Ovary (tissue), 9 donors: Measurements from ENCODE around the gene BCAR3. TPM values are rescaled to one million over a fixed set of nuclear protein-coding genes. Genes with fewer than 3 reads are reported as not detected.

Source experiments
- DNase-seq, 5 donors: peaks; one replicate each; pipeline ENCODE4 v3.0.0-alpha.2; 2019 to 2020
- H3K27ac ChIP-seq, 2 donors: fragments of 200-600 bp; one replicate each; pipeline versions ENCODE4 v1.5.1 to v1.8.0; 2019 to 2022
- H3K27me3 ChIP-seq: fragments of 200-600 bp; one replicate; pipeline ENCODE4 v1.8.0; 2022
- H3K36me3 ChIP-seq: fragments of 200-600 bp; sonication (generic); one replicate; pipeline ENCODE4 v1.5.1; 2019
- H3K4me1 ChIP-seq: one replicate; pipeline ENCODE4 v1.8.1; 2013; ENCODE audit warnings: mild to moderate bottlenecking, moderate library complexity; ENCODE audit not compliant: insufficient read depth
- H3K4me3 ChIP-seq: fragments of 200-600 bp; sonication (generic); one replicate; pipeline ENCODE4 v1.5.1; 2017
- H3K9me3 ChIP-seq, 2 donors: fragments of 200-600 bp in 1 of 2; sonication (generic) in 1 of 2; one replicate each; pipeline versions ENCODE4 v1.5.1 to v1.8.1; 2013 to 2019; ENCODE audit warnings: mild to moderate bottlenecking in 1 of 2, moderate library complexity in 1 of 2
- CTCF ChIP-seq, 3 donors: fragments of 450-650 bp in 2 of 3; fragments of 200-600 bp in 1 of 3; IDR thresholded peaks; one replicate each; pipeline versions ENCODE4 v1.5.1 to v1.8.0; 2016 to 2022; ENCODE audit warnings: antibody characterized with exemption in 3 of 3, mild to moderate bottlenecking in 1 of 3
- EP300 ChIP-seq: sonication (generic); formaldehyde crosslinking; IDR thresholded peaks from one replicate; pipeline ENCODE4 v1.6.1; 2017; ENCODE audit warnings: antibody characterized with exemption
- POLR2A ChIP-seq: fragments of 450-650 bp; IDR thresholded peaks from one replicate; pipeline ENCODE4 v1.6.1; 2017; ENCODE audit warnings: antibody characterized with exemption, mild to moderate bottlenecking, moderate library complexity
- WGBS, 3 donors: extraction: QIAGEN DNeasy Blood & Tissue Kit in 1 of 3; methylation state at CpG; one replicate each; pipeline versions ENCODE4 v1.1.5 to v1.1.7; 2013 to 2017; 5-methylcytosine and 5-hydroxymethylcytosine counted together
- intact Hi-C, 4 donors: fragments of 100-400 bp; cut with DNase I; formaldehyde crosslinking; loops; one replicate each; pipeline versions ENCODE4 v1.11.0 to v1.15.1; 2022 to 2023
- polyA plus RNA-seq, 2 donors: library from polyadenylated mRNA; stranded (reverse); fragments of 200-250 nt in 1 of 2; fragments of 350-450 nt in 1 of 2; fragmentation: Illumina TruSeq in 1 of 2; extraction: RNeasy Lipid Tissue Mini Kit (QIAGEN cat#74804) in 1 of 2; gene quantifications; one replicate each; pipeline ENCODE4 v1.2.3, GENCODE V29; 2013 to 2014
- total RNA-seq, 7 donors: library from RNA; depleted of rRNA in 2 of 7; stranded (reverse); fragments of >200 nt in 2 of 7; fragmentation: NEBNext Ultra II Directional in 3 of 7; extraction: Animal tissue kit (Norgen Biotek cat#: 25700) in 3 of 7; gene quantifications; one replicate each; pipeline versions ENCODE4 v1.1.0 to v1.2.4, GENCODE V29; 2016 to 2023
- donor health status: DM: no; HTN: no; CAD: no; lungs with moderate emphysema.
- donor health status: DM: no; HTN: no; CAD: no.
- donor health status: Bipolar disorder and iron deficiency.
- donor health status: DM: yes; HTN: yes; CAD: no.
- donor health status: DM: no; HTN: no; CAD: no.
- donor health status: DM: yes; HTN: yes; CAD: no.

BCAR3 gene
- total and polyA plus RNA-seq, 9 donors = 13.8 to 30.8 (median 17.5) TPM

DNA sequence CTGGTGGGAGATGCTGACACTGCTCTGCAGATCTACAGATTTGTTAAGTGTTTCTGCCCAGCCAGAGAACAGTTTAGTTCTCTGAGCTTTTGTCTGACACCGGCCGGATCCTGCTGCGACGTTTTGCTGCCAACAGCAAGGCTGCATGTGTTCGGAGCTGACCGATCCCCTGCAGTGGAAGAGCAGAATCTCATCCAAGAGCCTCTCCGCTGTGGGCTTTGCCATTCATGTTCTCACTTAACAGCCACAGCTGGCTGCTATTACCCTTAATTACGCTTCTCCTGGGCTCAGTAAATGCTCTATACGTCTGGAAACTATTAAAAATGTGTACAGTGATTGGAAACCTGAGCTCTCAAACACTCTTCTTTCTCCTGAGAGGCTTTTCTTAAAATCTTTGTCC is 105.3 kb downstream of the BCAR3 start:
- TF ChIP-seq EP300 (no peak), CTCF (IDR thresholded peaks at IDR 0.05) (no peak), POLR2A (no peak)
- Histone ChIP-seq H3K36me3 (no peaks in the 10 kb centered on the region), H3K4me1 (peaks cover 4% of the 10 kb centered on the region), H3K27me3 (no peaks in the 10 kb centered on the region), H3K4me3 (no peak overlapping the region), H3K9me3 (no peaks in the 10 kb centered on the region), H3K27ac (no peak overlapping the region)
- intact Hi-C loops = no loop called here
- WGBS, 3 donors = 71 to 84% (median 83%) methylated on average over 9 of the region's 9 CpGs
- no peak for DNase-seq

GRCh38 chr1:93575621-93576284 is 105.9 kb downstream of the BCAR3 start:
- Histone ChIP-seq H3K9me3 (no peaks in the 10 kb centered on the region), H3K27me3 (no peaks in the 10 kb centered on the region), H3K36me3 (no peaks in the 10 kb centered on the region), H3K4me3 (no peak overlapping the region), H3K4me1 (peaks cover 4% of the 10 kb centered on the region), H3K27ac (no peak overlapping the region)
- WGBS, 3 donors = 93 to 96% (median 95%) methylated on average over 10 of the region's 10 CpGs
- intact Hi-C loops = no loop called here
- TF ChIP-seq EP300 = no peak
- no peak for TF ChIP-seq POLR2A
- TF ChIP-seq CTCF (IDR thresholded peaks at IDR 0.05) = no peak
- no peak for DNase-seq

GRCh38 chr1:93574991-93575390 is 106.6 kb downstream of the BCAR3 start:
- peaks cover 4% of the 10 kb centered on the region for H3K4me1 ChIP-seq
- H3K4me3 ChIP-seq = no peak overlapping the region
- TF ChIP-seq POLR2A (no peak), CTCF (IDR thresholded peaks at IDR 0.05) (no peak), EP300 (no peak)
- H3K27ac ChIP-seq = no peak overlapping the region
- no peak for DNase-seq
- 90 to 92% (median 91%) methylated on average over 6 of the region's 6 CpGs for WGBS, 3 donors
- H3K36me3 ChIP-seq = no peaks in the 10 kb centered on the region
- intact Hi-C loops = no loop called here
- no peaks in the 10 kb centered on the region for H3K9me3 ChIP-seq
- H3K27me3 ChIP-seq = no peaks in the 10 kb centered on the region

GRCh38 chr1:93574511-93574910 is 107.1 kb downstream of the BCAR3 start:
- Histone ChIP-seq H3K4me3 (no peak overlapping the region), H3K36me3 (no peaks in the 10 kb centered on the region), H3K4me1 (peaks cover under 1% of the 10 kb centered on the region), H3K27me3 (no peaks in the 10 kb centered on the region), H3K9me3 (no peaks in the 10 kb centered on the region), H3K27ac (no peak overlapping the region)
- DNase-seq = no peak
- TF ChIP-seq CTCF (IDR thresholded peaks at IDR 0.05) (no peak), EP300 (no peak), POLR2A (no peak)
- 88 to 91% (median 89%) methylated on average over 7 of the region's 7 CpGs for WGBS, 3 donors
- intact Hi-C loops = no loop called here
